Adrenal gland (tissue), 5 donors: Measurements from ENCODE around the gene ATP2B3.

Source experiments
- POLR2A ChIP-seq, 2 donors: fragments of 450-650 bp; IDR thresholded peaks; one replicate each; pipeline ENCODE4 v1.6.1; 2017; ENCODE audit warnings: antibody characterized with exemption in 2 of 2, mild to moderate bottlenecking in 2 of 2, moderate library complexity in 1 of 2
- TF ChIP-seq, protein P1 (sequence below), 6 experiments: fragments of 450-650 bp in 4 of 6; fragments of 200-600 bp in 2 of 6; sonication (generic) in 1 of 6; IDR thresholded peaks; 1 replicate in 5 of 6; 2 replicates in 1 of 6; pipeline versions ENCODE4 v1.5.1 to v1.8.0; 2016 to 2021; ENCODE audit warnings: antibody characterized with exemption in 6 of 6, mild to moderate bottlenecking in 2 of 6, moderate library complexity in 1 of 6
- donor health status: DM: no; HTN: no; CAD: no.

- TF ChIP-seq, protein P1, sequence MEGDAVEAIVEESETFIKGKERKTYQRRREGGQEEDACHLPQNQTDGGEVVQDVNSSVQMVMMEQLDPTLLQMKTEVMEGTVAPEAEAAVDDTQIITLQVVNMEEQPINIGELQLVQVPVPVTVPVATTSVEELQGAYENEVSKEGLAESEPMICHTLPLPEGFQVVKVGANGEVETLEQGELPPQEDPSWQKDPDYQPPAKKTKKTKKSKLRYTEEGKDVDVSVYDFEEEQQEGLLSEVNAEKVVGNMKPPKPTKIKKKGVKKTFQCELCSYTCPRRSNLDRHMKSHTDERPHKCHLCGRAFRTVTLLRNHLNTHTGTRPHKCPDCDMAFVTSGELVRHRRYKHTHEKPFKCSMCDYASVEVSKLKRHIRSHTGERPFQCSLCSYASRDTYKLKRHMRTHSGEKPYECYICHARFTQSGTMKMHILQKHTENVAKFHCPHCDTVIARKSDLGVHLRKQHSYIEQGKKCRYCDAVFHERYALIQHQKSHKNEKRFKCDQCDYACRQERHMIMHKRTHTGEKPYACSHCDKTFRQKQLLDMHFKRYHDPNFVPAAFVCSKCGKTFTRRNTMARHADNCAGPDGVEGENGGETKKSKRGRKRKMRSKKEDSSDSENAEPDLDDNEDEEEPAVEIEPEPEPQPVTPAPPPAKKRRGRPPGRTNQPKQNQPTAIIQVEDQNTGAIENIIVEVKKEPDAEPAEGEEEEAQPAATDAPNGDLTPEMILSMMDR (IDR thresholded peaks at IDR 0.05), result no peak
- TF ChIP-seq POLR2A (IDR thresholded peaks at IDR 0.05), result no peak
Observed at GRCh38 chrX:153578200-153578835, 60.9 kb downstream of the ATP2B3 start.
